Muscle layer of duodenum (tissue), 2 donors: Measurements from ENCODE around the gene FAM120C.

ENCODE experiments used
- H3K27ac ChIP-seq: one replicate; pipeline ENCODE4 v1.7.0; 2013; ENCODE audit warnings: mild to moderate bottlenecking, low read length
- H3K27me3 ChIP-seq: one replicate; pipeline ENCODE4 v1.7.0; 2013; ENCODE audit warnings: low read depth, mild to moderate bottlenecking, control low read depth, low read length
- H3K36me3 ChIP-seq, 2 donors: one replicate each; pipeline ENCODE4 v1.7.0; 2013; ENCODE audit warnings: low read length in 2 of 2, control low read depth in 1 of 2, mild to moderate bottlenecking in 1 of 2; ENCODE audit not compliant: insufficient read depth in 2 of 2, control insufficient read depth in 1 of 2
- H3K4me1 ChIP-seq, 2 donors: one replicate each; pipeline ENCODE4 v1.7.0; 2013; ENCODE audit warnings: low read length in 2 of 2, mild to moderate bottlenecking in 2 of 2, control low read depth in 1 of 2, moderate library complexity in 1 of 2; ENCODE audit not compliant: insufficient read depth in 2 of 2, control insufficient read depth in 1 of 2
- H3K4me3 ChIP-seq, 2 donors: one replicate each; pipeline ENCODE4 v1.7.0; 2013; ENCODE audit warnings: low read length in 2 of 2, low read depth in 1 of 2, mild to moderate bottlenecking in 1 of 2
- H3K9me3 ChIP-seq, 2 donors: one replicate each; pipeline ENCODE4 v1.7.0; 2013; ENCODE audit warnings: low read length in 2 of 2, control low read depth in 1 of 2, mild to moderate bottlenecking in 1 of 2; ENCODE audit not compliant: control insufficient read depth in 1 of 2
- donor health status: healthy.

FAM120C gene

DNA sequence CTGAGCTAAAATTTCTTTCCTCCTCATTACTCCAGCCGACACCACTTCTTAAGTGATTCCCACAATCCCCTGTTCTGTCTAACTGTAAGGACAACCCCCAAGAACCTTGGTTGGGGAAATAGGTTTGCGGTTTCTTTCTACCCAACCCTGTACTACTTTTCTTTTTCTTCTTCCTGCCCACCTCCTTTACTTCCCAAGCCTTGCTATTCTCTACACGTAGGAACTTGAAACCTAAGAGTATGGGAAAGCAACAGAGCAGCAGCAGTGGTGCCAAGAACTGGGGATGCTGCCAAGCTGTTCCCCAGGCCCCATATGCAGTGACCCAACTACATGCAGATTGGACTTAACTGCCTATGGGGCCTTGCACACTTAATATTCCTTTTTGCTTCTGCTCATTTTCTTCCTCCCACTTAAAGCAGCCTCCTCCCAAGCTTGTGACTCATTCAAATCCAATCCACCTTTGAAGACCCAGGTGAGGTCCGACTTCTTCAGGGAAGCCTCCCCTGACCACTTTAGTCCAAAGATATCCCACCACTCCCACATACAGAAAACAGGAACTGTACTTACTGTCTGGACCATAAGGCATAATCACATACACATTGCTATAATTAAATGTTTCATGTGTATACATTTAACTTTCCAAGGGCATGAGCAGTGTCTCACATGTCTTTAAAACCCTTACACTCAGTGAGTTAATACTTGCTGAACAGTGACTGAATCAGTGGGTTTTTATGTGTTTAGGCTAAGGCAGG lies 1.7 kb downstream of the FAM120C start:
- peak overlapping the region; percentile 75 for H3K27ac ChIP-seq

DNA sequence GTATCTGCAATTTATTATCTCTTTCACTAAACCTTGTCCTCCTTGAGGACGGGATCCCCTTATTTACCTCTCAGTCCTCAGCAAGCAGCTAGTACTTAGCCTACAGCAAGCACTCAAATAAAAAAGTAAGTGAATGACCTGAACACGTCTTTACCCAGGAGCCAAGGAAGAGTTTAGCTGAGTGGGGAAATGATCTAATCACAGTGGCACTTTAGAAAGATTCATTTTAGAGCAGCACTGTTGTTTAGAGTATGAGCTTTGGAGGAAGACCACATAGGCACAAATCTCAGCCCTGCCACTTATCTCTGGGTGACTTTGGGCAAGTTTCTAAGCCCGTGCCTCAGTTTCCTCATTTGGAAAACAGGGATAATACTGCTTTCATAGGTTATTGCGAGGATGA lies 2.7 kb downstream of the FAM120C start:
- Histone ChIP-seq H3K27ac (peak overlapping the region; percentile 4), H3K27me3 (no peaks in the 10 kb centered on the region), H3K36me3 (no peaks in the 10 kb centered on the region), H3K4me3 (peak overlapping the region in 1 of 2 donors; percentile 77), H3K4me1 (peaks cover 0 to 33% of the 10 kb centered on the region in 2 donors), H3K9me3 (no peaks in the 10 kb centered on the region)

More for the DNA sequence above, 1.7 kb downstream of the FAM120C start:
- Histone ChIP-seq H3K9me3 (no peaks in the 10 kb centered on the region), H3K36me3 (no peaks in the 10 kb centered on the region), H3K27me3 (no peaks in the 10 kb centered on the region), H3K4me3 (peak overlapping the region; percentile 77 to 84), H3K4me1 (peaks cover 0 to 33% of the 10 kb centered on the region in 2 donors)

DNA sequence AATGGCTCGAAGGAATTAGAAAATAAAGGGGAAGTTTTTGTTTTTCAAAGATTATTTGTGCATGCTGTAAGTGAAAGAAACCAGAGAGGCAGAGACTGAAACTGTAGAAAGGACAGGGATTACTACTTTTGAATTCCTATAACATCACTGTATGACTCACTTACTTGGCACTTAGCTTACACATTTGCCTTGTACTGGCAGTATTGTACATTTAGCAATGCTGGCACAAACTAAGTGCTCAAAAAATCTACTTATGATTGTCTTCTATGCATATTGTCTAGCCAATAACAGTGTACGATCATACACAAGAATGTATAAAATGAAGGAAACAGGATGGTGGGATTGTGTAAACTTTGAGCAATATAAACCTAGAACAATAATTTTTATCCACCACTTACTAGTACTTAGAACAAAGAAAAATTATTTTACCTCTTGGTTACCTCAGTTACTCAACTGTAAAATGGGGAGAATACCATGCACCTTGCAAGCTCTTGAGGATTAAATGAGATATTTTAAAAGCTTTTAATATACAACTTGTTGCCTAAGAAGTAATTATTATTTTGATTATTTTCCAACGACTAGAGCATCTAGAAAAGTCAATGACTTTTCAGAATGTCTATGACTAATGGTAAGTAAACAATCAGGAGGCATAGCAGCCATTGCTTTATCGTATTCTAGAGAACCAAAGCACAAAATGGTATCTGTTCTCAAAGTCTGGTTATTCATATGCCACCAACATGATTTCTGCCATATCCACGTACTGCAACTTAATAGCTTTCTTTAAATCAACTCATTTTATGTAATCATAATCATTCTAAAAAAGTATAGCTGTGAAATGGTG lies 4.7 kb downstream of the FAM120C start:
- H3K36me3 ChIP-seq = no peaks in the 10 kb centered on the region
- H3K9me3 ChIP-seq = no peaks in the 10 kb centered on the region
- no peaks in the 10 kb centered on the region for H3K27me3 ChIP-seq
- H3K4me1 ChIP-seq = peaks cover 0 to 33% of the 10 kb centered on the region in 2 donors
- peak overlapping the region; percentile 4 for H3K27ac ChIP-seq
- H3K4me3 ChIP-seq = no peak overlapping the region

DNA sequence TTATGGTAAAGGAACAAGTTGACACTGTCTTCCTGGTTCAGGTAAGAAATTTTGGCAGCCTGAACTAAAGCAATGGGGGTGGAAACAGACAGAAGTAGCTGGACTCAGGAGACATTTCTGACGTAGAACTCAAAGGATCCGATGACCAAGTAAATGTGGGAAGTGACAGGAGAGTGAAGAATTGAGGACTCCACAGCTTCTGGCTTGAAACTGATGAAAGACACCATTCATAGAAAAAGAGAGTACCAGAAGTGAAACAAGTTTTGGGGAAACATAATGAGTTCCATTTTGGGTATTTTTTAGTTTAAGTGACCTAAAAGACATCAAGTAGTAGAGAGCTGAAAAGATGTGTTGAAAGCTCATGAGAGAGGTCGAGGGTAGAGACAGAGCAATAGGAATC lies 5.7 kb downstream of the FAM120C start:
- H3K9me3 ChIP-seq = no peaks in the 10 kb centered on the region
- H3K27me3 ChIP-seq = no peaks in the 10 kb centered on the region
- H3K4me1 ChIP-seq = peaks cover 0 to 33% of the 10 kb centered on the region in 2 donors
- H3K36me3 ChIP-seq = no peaks in the 10 kb centered on the region
- no peak overlapping the region for H3K4me3 ChIP-seq
- H3K27ac ChIP-seq = no peak overlapping the region

- Histone ChIP-seq H3K27ac (no peak overlapping the region), H3K4me1 (peaks cover 0 to 5% of the 10 kb centered on the region in 2 donors), H3K4me3 (no peak overlapping the region), H3K27me3 (no peaks in the 10 kb centered on the region), H3K9me3 (no peaks in the 10 kb centered on the region), H3K36me3 (no peaks in the 10 kb centered on the region)
Observed at GRCh38 chrX:54173791-54174190, 9.3 kb downstream of the FAM120C start.

DNA sequence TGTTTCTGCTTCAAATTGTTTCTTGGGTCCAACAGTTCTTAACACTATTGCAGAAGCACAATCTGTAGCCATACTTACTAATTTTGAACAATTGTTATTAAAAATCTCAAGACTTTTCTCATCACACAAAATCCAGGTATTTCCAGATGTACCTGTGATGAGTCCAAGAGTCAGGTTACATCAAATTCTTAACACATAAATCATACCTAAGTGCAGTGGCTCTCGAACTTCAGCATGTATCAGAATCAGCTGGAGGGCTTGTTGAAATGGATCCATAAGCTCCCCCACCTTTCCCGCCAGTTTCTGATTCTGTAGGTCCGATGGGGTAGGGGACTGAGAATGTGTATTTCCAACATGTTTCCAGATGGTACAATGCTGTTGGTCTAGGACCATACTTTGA lies 10.6 kb downstream of the FAM120C start:
- H3K27ac ChIP-seq = no peak overlapping the region
- no peaks in the 10 kb centered on the region for H3K27me3 ChIP-seq
- peaks cover 0 to 4% of the 10 kb centered on the region in 2 donors for H3K4me1 ChIP-seq
- H3K4me3 ChIP-seq = no peak overlapping the region
- no peaks in the 10 kb centered on the region for H3K36me3 ChIP-seq
- H3K9me3 ChIP-seq = no peaks in the 10 kb centered on the region

DNA sequence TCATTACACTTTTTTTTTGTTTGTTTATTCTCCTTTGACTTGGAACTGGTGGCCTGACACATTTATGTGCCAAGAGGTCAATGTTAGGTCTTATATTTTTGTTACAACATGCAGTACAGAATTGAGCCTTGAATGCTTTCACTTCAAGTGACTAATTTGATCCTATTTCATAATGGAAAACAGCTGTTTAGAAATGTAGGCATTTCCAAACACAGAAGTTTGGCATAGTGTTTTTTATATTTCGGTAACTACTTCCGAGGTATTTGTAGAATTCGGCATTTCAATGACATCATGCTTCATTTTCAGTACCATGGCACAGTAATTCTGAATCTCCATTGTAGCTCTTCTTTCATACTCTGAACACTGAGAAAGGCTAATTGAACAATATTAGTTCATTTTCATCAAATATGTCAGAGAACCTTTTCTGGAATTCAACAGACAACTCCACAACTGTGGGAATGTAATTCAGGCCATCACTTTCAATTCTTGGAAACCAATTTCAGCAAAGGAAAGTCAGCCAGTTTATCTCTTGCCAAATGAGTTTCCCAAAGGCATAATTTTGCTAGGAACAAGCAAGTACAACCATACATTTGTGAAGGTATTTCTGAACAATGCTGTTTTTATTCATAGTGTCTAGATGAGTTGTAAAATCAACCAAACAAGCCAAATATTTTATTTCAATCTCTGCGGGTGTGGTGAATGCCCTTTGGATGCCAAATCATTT lies 11.4 kb downstream of the FAM120C start:
- no peak overlapping the region for H3K4me3 ChIP-seq

DNA sequence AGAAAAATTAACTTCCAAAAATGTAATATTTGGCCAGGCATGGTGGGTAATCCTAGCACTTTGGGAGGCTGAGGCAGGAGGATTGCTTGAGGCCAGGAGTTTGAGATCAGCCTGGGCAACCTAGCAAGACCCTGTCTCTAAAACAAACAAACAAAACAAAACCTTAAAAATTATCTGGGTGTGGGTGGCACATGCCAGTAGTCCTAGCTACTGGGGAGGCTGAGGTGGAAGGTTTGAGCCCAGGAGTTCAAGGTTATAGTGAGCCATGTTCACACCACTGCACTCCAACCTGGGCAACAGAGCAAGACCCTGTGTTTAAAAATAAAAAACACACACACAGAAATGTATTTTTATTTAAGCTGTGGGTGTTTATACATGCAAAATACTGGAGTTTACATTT lies 12.0 kb downstream of the FAM120C start:
- no peak overlapping the region for H3K4me3 ChIP-seq
- H3K36me3 ChIP-seq = no peaks in the 10 kb centered on the region
- no peaks in the 10 kb centered on the region for H3K9me3 ChIP-seq
- H3K27me3 ChIP-seq = no peaks in the 10 kb centered on the region
- H3K27ac ChIP-seq = no peak overlapping the region
- H3K4me1 ChIP-seq = no peaks in the 10 kb centered on the region

More for the DNA sequence above, 11.4 kb downstream of the FAM120C start:
- H3K27me3 ChIP-seq = no peaks in the 10 kb centered on the region
- H3K27ac ChIP-seq = no peak overlapping the region
- H3K9me3 ChIP-seq = no peaks in the 10 kb centered on the region
- H3K36me3 ChIP-seq = no peaks in the 10 kb centered on the region
- H3K4me1 ChIP-seq = no peaks in the 10 kb centered on the region

GRCh38 chrX:54166915-54167314 lies 16.1 kb downstream of the FAM120C start:
- Histone ChIP-seq H3K36me3 (no peaks in the 10 kb centered on the region), H3K4me1 (no peaks in the 10 kb centered on the region), H3K27ac (no peak overlapping the region), H3K9me3 (no peaks in the 10 kb centered on the region), H3K27me3 (no peaks in the 10 kb centered on the region), H3K4me3 (no peak overlapping the region)

- Histone ChIP-seq H3K27me3 (no peaks in the 10 kb centered on the region), H3K36me3 (no peaks in the 10 kb centered on the region), H3K4me3 (no peak overlapping the region), H3K9me3 (no peaks in the 10 kb centered on the region), H3K4me1 (no peaks in the 10 kb centered on the region), H3K27ac (no peak overlapping the region)
Observed at GRCh38 chrX:54157561-54157960, 25.5 kb downstream of the FAM120C start.

- no peaks in the 10 kb centered on the region for H3K27me3 ChIP-seq
- no peaks in the 10 kb centered on the region for H3K4me1 ChIP-seq
- H3K27ac ChIP-seq = no peak overlapping the region
- no peaks in the 10 kb centered on the region for H3K9me3 ChIP-seq
- H3K4me3 ChIP-seq = no peak overlapping the region
- peaks cover 0 to 26% of the 10 kb centered on the region in 2 donors for H3K36me3 ChIP-seq
Observed at GRCh38 chrX:54134269-54134668, 48.8 kb downstream of the FAM120C start.
